Transverse colon (tissue), 4 donors: ENCODE measurements around the gene ANKS4B. TPM values are rescaled to one million over a fixed set of nuclear protein-coding genes. Genes with fewer than 3 reads are reported as not detected.

Experiments
- DNase-seq: peaks from one replicate; pipeline ENCODE4 v3.0.0-alpha.2; 2019
- H3K27ac ChIP-seq, 4 donors: fragments of 200-600 bp; sonication (generic); 2 replicates each; pipeline ENCODE4 v1.5.1; 2016 to 2018; ENCODE audit warnings: inconsistent platforms in 4 of 4
- H3K27me3 ChIP-seq: fragments of 200-600 bp; sonication (generic); 2 replicates; pipeline ENCODE4 v1.5.1; 2017; ENCODE audit warnings: inconsistent platforms
- H3K36me3 ChIP-seq, 4 donors: fragments of 200-600 bp; sonication (generic); 2 replicates each; pipeline ENCODE4 v1.5.1; 2017 to 2019; ENCODE audit warnings: inconsistent platforms in 4 of 4
- H3K4me1 ChIP-seq, 4 donors: fragments of 200-600 bp; sonication (generic); 2 replicates each; pipeline ENCODE4 v1.5.1; 2017 to 2020; ENCODE audit warnings: inconsistent platforms in 4 of 4
- H3K4me3 ChIP-seq, 4 donors: fragments of 200-600 bp; sonication (generic); 1 replicate in 1 of 4; 2 replicates in 3 of 4; pipeline versions ENCODE4 v1.5.1 to v1.6.1; 2017 to 2019; ENCODE audit warnings: inconsistent platforms in 4 of 4
- H3K9me3 ChIP-seq, 2 donors: fragments of 200-600 bp; sonication (generic); 2 replicates each; pipeline ENCODE4 v1.5.1; 2017 to 2019; ENCODE audit warnings: inconsistent platforms in 2 of 2
- CTCF ChIP-seq, 5 experiments: fragments of 200-600 bp in 3 of 5; fragments of 450-650 bp in 2 of 5; sonication (generic) in 3 of 5; IDR thresholded peaks; 1 replicate in 2 of 5; 2 replicates in 3 of 5; pipeline ENCODE4 v1.5.1; 2016 to 2017; ENCODE audit warnings: antibody characterized with exemption in 5 of 5, inconsistent platforms in 3 of 5, mild to moderate bottlenecking in 2 of 5, moderate library complexity in 1 of 5
- EP300 ChIP-seq: sonication (generic); formaldehyde crosslinking; IDR thresholded peaks from one replicate; pipeline ENCODE4 v1.6.1; 2017; ENCODE audit warnings: antibody characterized with exemption, low read depth
- POLR2A ChIP-seq: fragments of 450-650 bp; IDR thresholded peaks from one replicate; pipeline ENCODE4 v1.6.1; 2016; ENCODE audit warnings: antibody characterized with exemption, mild to moderate bottlenecking, moderate library complexity
- POLR2AphosphoS5 ChIP-seq, 3 donors: sonication (generic); formaldehyde crosslinking; IDR thresholded peaks; one replicate each; pipeline ENCODE4 v1.6.1; 2016; ENCODE audit warnings: antibody characterized with exemption in 3 of 3
- WGBS, 2 donors: methylation state at CpG; one replicate each; pipeline ENCODE4 v1.1.5; 2018; ENCODE audit warnings: low coverage in 1 of 2; 5-methylcytosine and 5-hydroxymethylcytosine counted together
- in situ Hi-C, 4 donors: fragments of 200-750 bp; cut with MboI; loops; one replicate each; pipeline versions ENCODE4 v1.15.0 to v1.15.1; 2017; ENCODE audit warnings: low sequenced_read_pairs in 3 of 4, low pct_ligation_motif_present in 1 of 4, low pct_unique_long_range_greater_than_20kb in 1 of 4
- intact Hi-C: fragments of 100-400 bp; cut with DNase I; formaldehyde crosslinking; loops from one replicate; pipeline ENCODE4 v1.15.1; 2023; ENCODE audit warnings: low total_unique reads
- total RNA-seq, 4 donors: library from RNA; depleted of rRNA; stranded (reverse); fragments of >200 nt; gene quantifications; one replicate each; pipeline ENCODE4 v1.1.0, GENCODE V29; 2016

ANKS4B gene
- total RNA-seq, 4 donors from 2014 or later = 27.7 to 70.2 (median 41.4) TPM

GRCh38 chr16:21197621-21198020 lies 35.9 kb upstream of the ANKS4B start:
- H3K4me1 ChIP-seq = peaks cover 0 to 18% (median 10%) of the 10 kb centered on the region in 4 donors
- 80 to 82% methylated on average over 3 of the region's 3 CpGs for WGBS, 2 donors
- no peaks in the 10 kb centered on the region for H3K9me3 ChIP-seq
- TF ChIP-seq CTCF (IDR thresholded peaks at IDR 0.05) (no peak), POLR2A (no peak), POLR2AphosphoS5 (IDR thresholded peaks at IDR 0.05) (no peak), EP300 (no peak)
- intact Hi-C loops (loop anchor here (10.0 kb wide), 1 partner anchor 1497 kb away; no protein-coding TSS in a partner anchor), in situ Hi-C loops (loop anchor here in 2 of 4 donors (25.0 kb wide), 2 partner anchors 90 to 1115 kb away; partner anchors contain the start of gene CRYM (in 1 of the 2))
- no peak overlapping the region for H3K27ac ChIP-seq
- no peaks in the 10 kb centered on the region for H3K36me3 ChIP-seq
- H3K27me3 ChIP-seq = no peaks in the 10 kb centered on the region
- H3K4me3 ChIP-seq = no peak overlapping the region
- DNase-seq = no peak

GRCh38 chr16:21199607-21200218 lies 33.8 kb upstream of the ANKS4B start:
- WGBS, 2 donors = 43 to 48% methylated on average over 2 to 5 of the region's 5 CpGs
- Histone ChIP-seq H3K4me1 (peaks cover 0 to 29% (median 12%) of the 10 kb centered on the region in 4 donors), H3K27ac (peak overlapping the region; percentile 62 to 78 (median 66)), H3K36me3 (no peaks in the 10 kb centered on the region), H3K9me3 (no peaks in the 10 kb centered on the region), H3K27me3 (no peaks in the 10 kb centered on the region), H3K4me3 (no peak overlapping the region)
- in situ Hi-C loops (loop anchor here in 2 of 4 donors (25.0 kb wide), 2 partner anchors 88 to 1113 kb away; partner anchors contain the start of gene CRYM (in 1 of the 2)), intact Hi-C loops (loop anchor here (10.0 kb wide), 2 partner anchors 65 to 1495 kb away; no protein-coding TSS in a partner anchor)
- TF ChIP-seq POLR2AphosphoS5 (IDR thresholded peaks at IDR 0.05) (peak in 1 of 3 donors; percentile 43), EP300 (no peak)
- no peak for DNase-seq

GRCh38 chr16:21203155-21203797 lies 30.2 kb upstream of the ANKS4B start:
- Histone ChIP-seq H3K4me1 (peaks cover 0 to 29% (median 12%) of the 10 kb centered on the region in 4 donors), H3K4me3 (no peak overlapping the region), H3K27me3 (no peaks in the 10 kb centered on the region), H3K27ac (peak overlapping the region in 2 of 4 donors; percentile 1 to 3), H3K9me3 (no peaks in the 10 kb centered on the region), H3K36me3 (no peaks in the 10 kb centered on the region)
- DNase-seq = no peak
- in situ Hi-C loops = no loop called here
- TF ChIP-seq POLR2A (no peak), CTCF (IDR thresholded peaks at IDR 0.05) (no peak), POLR2AphosphoS5 (IDR thresholded peaks at IDR 0.05) (no peak), EP300 (no peak)
- WGBS, 2 donors = 40 to 52% methylated on average over 3 to 7 of the region's 7 CpGs
- intact Hi-C loops = loop anchor here (10.0 kb wide), 1 partner anchor 62 kb away; no protein-coding TSS in a partner anchor

- Histone ChIP-seq H3K4me1 (peaks cover 0 to 20% (median 7%) of the 10 kb centered on the region in 4 donors), H3K27me3 (no peaks in the 10 kb centered on the region), H3K27ac (no peak overlapping the region), H3K36me3 (no peaks in the 10 kb centered on the region), H3K9me3 (no peaks in the 10 kb centered on the region), H3K4me3 (no peak overlapping the region)
- TF ChIP-seq EP300 (no peak), CTCF (IDR thresholded peaks at IDR 0.05) (no peak), POLR2AphosphoS5 (IDR thresholded peaks at IDR 0.05) (no peak), POLR2A (no peak)
- in situ Hi-C loops = no loop called here
- no peak for DNase-seq
- intact Hi-C loops = loop anchor here (10.0 kb wide), 1 partner anchor 59 kb away; no protein-coding TSS in a partner anchor
These were observed 28.2 kb upstream of the ANKS4B start for GRCh38 chr16:21205303-21205702.
